ENCODE results near the gene GPC3.

GRCh38 chrX:133847340-133847994 lies 137.9 kb downstream of the GPC3 start:
- TF ChIP-seq CTCF (IDR thresholded peaks at IDR 0.05): no peak
- no peak for TF ChIP-seq ZFX (IDR thresholded peaks at IDR 0.05; ENCODE audit: borderline replicate concordance)
